CD4-positive, alpha-beta memory T cell (primary cell): ENCODE data around the gene KRTAP19-4. TPM values are rescaled to one million over a fixed set of nuclear protein-coding genes. Genes with fewer than 3 reads are reported as not detected.

Source experiments
- CTCF ChIA-PET: fragments of 350-600 bp; sonication (Branson Sonifier 250); formaldehyde crosslinking; loops from one replicate; lab custom pipeline; 2021; ENCODE audit warnings: inconsistent platforms; ENCODE audit not compliant: partially characterized antibody; lab: Charles Lee
- POLR2A ChIA-PET: fragments of 350-600 bp; sonication (Branson Sonifier 250); formaldehyde crosslinking; loops from one replicate; lab custom pipeline; 2021; ENCODE audit not compliant: partially characterized antibody; lab: Charles Lee
- DNase-seq, 5 donors: peaks; one replicate each; pipeline versions ENCODE4 v3.0.0 to v3.0.0-alpha.2; 2020 to 2022; ENCODE audit warnings: mixed read lengths in 1 of 5
- H3K27ac ChIP-seq: one replicate; pipeline ENCODE4 v1.7.0; 2013; ENCODE audit warnings: low read depth, low read length
- H3K27me3 ChIP-seq: 2 replicates; pipeline ENCODE4 v1.7.0; 2013; ENCODE audit warnings: mild to moderate bottlenecking, low read length, moderate library complexity; ENCODE audit not compliant: insufficient read depth
- H3K36me3 ChIP-seq: 2 replicates; pipeline ENCODE4 v1.7.0; 2013; ENCODE audit warnings: mild to moderate bottlenecking, low read length, moderate library complexity; ENCODE audit not compliant: insufficient read depth
- H3K4me1 ChIP-seq: 2 replicates; pipeline ENCODE4 v1.7.0; 2013; ENCODE audit warnings: mild to moderate bottlenecking, low read length, moderate library complexity; ENCODE audit not compliant: insufficient read depth
- H3K4me3 ChIP-seq, 2 donors: one replicate each; pipeline ENCODE4 v1.7.0; 2013; ENCODE audit warnings: low read length in 2 of 2, mild to moderate bottlenecking in 1 of 2
- H3K9me3 ChIP-seq, 2 donors: one replicate each; pipeline ENCODE4 v1.7.0; 2013; ENCODE audit warnings: low read length in 2 of 2, control low read depth in 1 of 2; ENCODE audit not compliant: control insufficient read depth in 1 of 2
- H3K27ac Mint-ChIP-seq, 7 donors: one replicate each; pipeline ENCODE4 v1.8.0; 2020 to 2021; ENCODE audit warnings: mixed read lengths in 7 of 7, mild to moderate bottlenecking in 6 of 7, inconsistent platforms in 3 of 7, moderate library complexity in 3 of 7
- H3K27me3 Mint-ChIP-seq, 2 donors: one replicate each; pipeline ENCODE4 v1.8.0; 2020 to 2021; ENCODE audit warnings: mixed read lengths in 2 of 2
- H3K36me3 Mint-ChIP-seq, 2 donors: one replicate each; pipeline ENCODE4 v1.8.0; 2020 to 2021; ENCODE audit warnings: mixed read lengths in 2 of 2, inconsistent platforms in 1 of 2, mild to moderate bottlenecking in 1 of 2
- H3K4me1 Mint-ChIP-seq, 4 donors: one replicate each; pipeline ENCODE4 v1.8.0; 2020 to 2021; ENCODE audit warnings: mixed read lengths in 4 of 4, mild to moderate bottlenecking in 1 of 4
- H3K4me3 Mint-ChIP-seq, 8 donors: one replicate each; pipeline ENCODE4 v1.8.0; 2020 to 2021; ENCODE audit warnings: mixed read lengths in 8 of 8, mild to moderate bottlenecking in 7 of 8, moderate library complexity in 6 of 8, inconsistent platforms in 3 of 8
- H3K9me3 Mint-ChIP-seq, 8 donors: one replicate each; pipeline ENCODE4 v1.8.0; 2020 to 2021; ENCODE audit warnings: mixed read lengths in 8 of 8, mild to moderate bottlenecking in 5 of 8, inconsistent platforms in 3 of 8, moderate library complexity in 1 of 8
- intact Hi-C: fragments of 100-400 bp; cut with micrococcal nuclease; formaldehyde crosslinking; loops from one replicate; pipeline ENCODE4 v1.15.1; 2023
- polyA plus RNA-seq, 2 donors: library from polyadenylated mRNA; unstranded; fragments of 300-500 nt; fragmentation: Illumina TruSeq; gene quantifications; one replicate each; pipeline ENCODE4 v1.2.3, GENCODE V29; 2021
- total RNA-seq, 2 experiments: library from RNA; stranded (reverse); gene quantifications; one replicate each; pipeline ENCODE4 v1.2.3, GENCODE V29; 2021

Gene KRTAP19-4
- total and polyA plus RNA-seq, 4 experiments from 2014 or later = not detected

DNA sequence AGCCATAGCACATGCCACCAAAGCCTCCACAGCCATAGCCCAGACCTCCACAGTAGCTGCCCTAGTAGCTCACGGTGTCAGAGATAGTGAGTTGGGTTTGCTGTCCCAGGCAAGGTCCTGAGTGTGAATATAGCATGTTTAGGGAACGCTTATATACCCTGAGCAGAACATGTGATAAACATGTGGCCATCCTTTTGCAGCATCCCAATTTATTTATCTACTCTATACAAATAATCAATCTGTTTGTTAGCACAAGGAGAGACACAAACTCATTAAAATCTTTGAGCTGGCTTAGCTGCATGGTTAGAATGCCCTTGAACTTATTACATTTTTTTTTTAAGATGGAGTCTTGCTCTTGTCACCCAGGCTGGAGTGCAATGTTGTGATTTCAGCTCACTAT is 9.6 kb downstream of the KRTAP19-4 start, which contains the start of gene KRTAP19-2:
KRTAP19-2 (minus strand) TSS at position 101 of the 400 bp plus-strand sequence; CDS start at position 13, 88 bp downstream.
- H3K36me3 ChIP-seq = no peaks in the 10 kb centered on the region
- H3K27ac Mint-ChIP-seq = no peak within 1 kb of the TSS
- H3K36me3 Mint-ChIP-seq = no peaks in the 10 kb centered on the region
- H3K4me3 ChIP-seq = no peak within 1 kb of the TSS
- H3K27me3 ChIP-seq = no peaks in the 10 kb centered on the region
- no peak within 1 kb of the TSS for H3K27ac ChIP-seq
- CTCF ChIA-PET = no interaction called here
- no peak for DNase-seq
- peaks cover 3 to 11% (median 9%) of the 10 kb centered on the region in 8 donors for H3K9me3 Mint-ChIP-seq
- no peaks in the 10 kb centered on the region for H3K4me1 ChIP-seq
- intact Hi-C loops = no loop called here
- no peaks in the 10 kb centered on the region for H3K27me3 Mint-ChIP-seq
- H3K4me3 Mint-ChIP-seq = no peak within 1 kb of the TSS
- no peaks in the 10 kb centered on the region for H3K4me1 Mint-ChIP-seq
- peaks cover 0 to 3% of the 10 kb centered on the region in 2 donors for H3K9me3 ChIP-seq
- POLR2A ChIA-PET = no interaction called here

DNA sequence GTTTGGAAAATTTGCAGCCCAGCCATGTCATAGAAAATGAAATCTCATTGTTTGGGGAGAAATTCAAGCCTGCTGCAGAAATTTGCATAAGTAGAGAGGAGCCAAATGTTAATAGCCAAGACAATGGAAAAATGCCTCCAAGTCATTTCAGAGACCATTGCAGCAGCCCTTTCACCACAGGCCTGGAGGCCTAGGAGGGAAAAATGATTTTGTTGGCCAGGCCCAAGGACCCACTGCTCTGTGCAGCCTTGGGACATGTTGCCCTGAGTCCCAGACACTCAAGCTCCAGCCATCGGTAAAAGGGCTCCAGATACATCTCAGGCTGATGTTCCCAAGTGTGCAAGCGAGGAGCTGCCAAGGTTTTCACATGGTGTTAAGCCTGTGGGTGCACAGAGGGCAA is 10.8 kb downstream of the KRTAP19-4 start:
- no peaks in the 10 kb centered on the region for H3K4me1 ChIP-seq
- H3K9me3 Mint-ChIP-seq = peaks cover 3 to 11% (median 9%) of the 10 kb centered on the region in 8 donors
- DNase-seq = no peak
- H3K36me3 Mint-ChIP-seq = no peaks in the 10 kb centered on the region
- no peak overlapping the region for H3K4me3 Mint-ChIP-seq
- H3K27me3 Mint-ChIP-seq = no peaks in the 10 kb centered on the region
- H3K27ac Mint-ChIP-seq = no peak overlapping the region
- ChIA-PET CTCF (no interaction called here), POLR2A (no interaction called here)
- intact Hi-C loops = no loop called here
- no peak overlapping the region for H3K27ac ChIP-seq
- H3K4me1 Mint-ChIP-seq = no peaks in the 10 kb centered on the region
- no peaks in the 10 kb centered on the region for H3K36me3 ChIP-seq
- H3K27me3 ChIP-seq = no peaks in the 10 kb centered on the region
- H3K9me3 ChIP-seq = peaks cover 0 to 3% of the 10 kb centered on the region in 2 donors
- no peak overlapping the region for H3K4me3 ChIP-seq

- Histone ChIP-seq H3K4me1 (no peaks in the 10 kb centered on the region), H3K27ac (no peak overlapping the region), H3K27me3 (no peaks in the 10 kb centered on the region), H3K36me3 (no peaks in the 10 kb centered on the region), H3K9me3 (peaks cover 0 to 3% of the 10 kb centered on the region in 2 donors), H3K4me3 (no peak overlapping the region)
- Mint-ChIP-seq H3K4me3 (no peak overlapping the region), H3K36me3 (no peaks in the 10 kb centered on the region), H3K27ac (no peak overlapping the region), H3K27me3 (peaks cover 0 to 1% of the 10 kb centered on the region in 2 donors), H3K9me3 (peaks cover 3 to 11% (median 7%) of the 10 kb centered on the region in 8 donors), H3K4me1 (no peaks in the 10 kb centered on the region)
- ChIA-PET CTCF (no interaction called here), POLR2A (no interaction called here)
- intact Hi-C loops = no loop called here
- no peak for DNase-seq
Observed at GRCh38 chr21:30482130-30482529, 14.8 kb downstream of the KRTAP19-4 start.

GRCh38 chr21:30480145-30480544 is 16.8 kb downstream of the KRTAP19-4 start, which contains the start of gene KRTAP19-1:
Gene KRTAP19-1 (minus strand): TSS chr21:30480367. CDS start chr21:30480317, 50 bp downstream.
- H3K4me3 Mint-ChIP-seq = no peak within 1 kb of the TSS
- no peak within 1 kb of the TSS for H3K27ac ChIP-seq
- no peaks in the 10 kb centered on the region for H3K9me3 ChIP-seq
- no peaks in the 10 kb centered on the region for H3K36me3 ChIP-seq
- H3K4me3 ChIP-seq = no peak within 1 kb of the TSS
- DNase-seq = no peak
- no peaks in the 10 kb centered on the region for H3K36me3 Mint-ChIP-seq
- H3K27ac Mint-ChIP-seq = no peak within 1 kb of the TSS
- CTCF ChIA-PET = no interaction called here
- H3K9me3 Mint-ChIP-seq = peaks cover 0 to 3% (median 0%) of the 10 kb centered on the region in 8 donors
- intact Hi-C loops = no loop called here
- H3K27me3 ChIP-seq = no peaks in the 10 kb centered on the region
- peaks cover 0 to 1% of the 10 kb centered on the region in 2 donors for H3K27me3 Mint-ChIP-seq
- no peaks in the 10 kb centered on the region for H3K4me1 Mint-ChIP-seq
- H3K4me1 ChIP-seq = no peaks in the 10 kb centered on the region
- POLR2A ChIA-PET = no interaction called here

DNA sequence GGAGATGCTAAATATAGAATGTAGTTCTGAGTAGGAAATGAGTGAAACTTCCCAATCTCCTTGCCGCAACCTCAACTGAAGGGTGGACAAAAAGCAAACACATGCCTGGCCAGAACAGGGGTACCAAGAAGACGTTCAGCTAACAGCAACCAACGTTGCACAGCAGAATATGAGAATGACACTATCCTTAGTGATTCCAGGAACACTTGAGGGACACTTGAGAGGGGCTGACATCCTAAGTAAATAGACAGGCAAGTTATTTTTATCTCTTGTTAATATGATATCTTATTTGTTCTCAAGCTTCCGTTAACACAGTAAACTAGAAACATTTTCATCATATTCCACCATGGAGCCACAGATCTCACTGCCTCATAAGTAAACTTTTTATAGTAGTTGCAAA is 17.7 kb downstream of the KRTAP19-4 start:
- POLR2A ChIA-PET = no interaction called here
- H3K36me3 Mint-ChIP-seq = no peaks in the 10 kb centered on the region
- H3K27me3 Mint-ChIP-seq = peaks cover 0 to 1% of the 10 kb centered on the region in 2 donors
- no peaks in the 10 kb centered on the region for H3K27me3 ChIP-seq
- H3K27ac ChIP-seq = no peak overlapping the region
- H3K27ac Mint-ChIP-seq = no peak overlapping the region
- H3K4me1 ChIP-seq = no peaks in the 10 kb centered on the region
- H3K4me3 ChIP-seq = no peak overlapping the region
- peaks cover 0 to 3% (median 0%) of the 10 kb centered on the region in 8 donors for H3K9me3 Mint-ChIP-seq
- no peak overlapping the region for H3K4me3 Mint-ChIP-seq
- DNase-seq = no peak
- no peaks in the 10 kb centered on the region for H3K36me3 ChIP-seq
- H3K9me3 ChIP-seq = no peaks in the 10 kb centered on the region
- CTCF ChIA-PET = no interaction called here
- intact Hi-C loops = no loop called here
- no peaks in the 10 kb centered on the region for H3K4me1 Mint-ChIP-seq

DNA sequence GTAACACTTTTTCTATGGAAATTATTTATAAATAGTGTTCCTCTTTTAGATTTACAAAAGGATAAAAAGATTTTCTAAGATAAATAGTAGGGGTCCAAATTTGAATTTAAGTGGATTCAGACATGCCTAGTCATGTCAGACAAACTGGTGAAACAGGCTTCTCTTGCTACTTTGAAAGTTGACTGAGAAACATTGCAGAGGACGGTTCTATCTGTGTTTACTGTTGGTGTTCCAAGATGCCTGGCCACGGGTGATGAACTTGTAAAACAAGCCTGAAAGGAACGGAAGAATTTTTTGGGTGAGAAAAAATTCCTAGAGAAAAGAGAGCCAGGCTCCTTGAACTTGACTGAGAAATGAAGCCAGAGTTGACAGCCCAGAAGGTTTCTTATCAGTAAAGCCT is 19.0 kb downstream of the KRTAP19-4 start:
- no peaks in the 10 kb centered on the region for H3K27me3 ChIP-seq
- H3K4me1 Mint-ChIP-seq = no peaks in the 10 kb centered on the region
- no peak overlapping the region for H3K4me3 Mint-ChIP-seq

GRCh38 chr21:30468900-30469714 is 27.9 kb downstream of the KRTAP19-4 start:
- no peak for DNase-seq
- no peaks in the 10 kb centered on the region for H3K9me3 ChIP-seq
- no peaks in the 10 kb centered on the region for H3K27me3 ChIP-seq
- no peak overlapping the region for H3K4me3 Mint-ChIP-seq
- H3K4me3 ChIP-seq = no peak overlapping the region
- H3K36me3 Mint-ChIP-seq = no peaks in the 10 kb centered on the region
- no peaks in the 10 kb centered on the region for H3K4me1 Mint-ChIP-seq
- no peak overlapping the region for H3K27ac ChIP-seq
- CTCF ChIA-PET = no interaction called here
- intact Hi-C loops = no loop called here
- peaks cover 0 to 3% (median under 1%) of the 10 kb centered on the region in 8 donors for H3K9me3 Mint-ChIP-seq
- H3K36me3 ChIP-seq = no peaks in the 10 kb centered on the region
- peaks cover 0 to 8% of the 10 kb centered on the region in 2 donors for H3K27me3 Mint-ChIP-seq
- H3K27ac Mint-ChIP-seq = no peak overlapping the region
- H3K4me1 ChIP-seq = no peaks in the 10 kb centered on the region
- POLR2A ChIA-PET = no interaction called here

More for the DNA sequence above, 19.0 kb downstream of the KRTAP19-4 start:
- H3K27ac Mint-ChIP-seq = no peak overlapping the region
- no peaks in the 10 kb centered on the region for H3K36me3 ChIP-seq
- no peaks in the 10 kb centered on the region for H3K9me3 ChIP-seq
- peaks cover 0 to 1% of the 10 kb centered on the region in 2 donors for H3K27me3 Mint-ChIP-seq
- H3K4me3 ChIP-seq = no peak overlapping the region
- peaks cover 0 to 3% (median 0%) of the 10 kb centered on the region in 8 donors for H3K9me3 Mint-ChIP-seq
- no peaks in the 10 kb centered on the region for H3K36me3 Mint-ChIP-seq
- intact Hi-C loops = no loop called here
- no peak overlapping the region for H3K27ac ChIP-seq
- no peaks in the 10 kb centered on the region for H3K4me1 ChIP-seq
- DNase-seq = no peak
- ChIA-PET POLR2A (no interaction called here), CTCF (no interaction called here)
